GM21381 (cell line): Measurements from ENCODE around the gene KCNC4.

Source experiments
- ATAC-seq: cut with Tn5 transposase; IDR thresholded peaks from one replicate; pipeline ENCODE4 v1.9.1; 2021; ENCODE audit warnings: mild to moderate bottlenecking, moderate library complexity; ENCODE audit not compliant: unreplicated experiment

Gene KCNC4

DNA sequence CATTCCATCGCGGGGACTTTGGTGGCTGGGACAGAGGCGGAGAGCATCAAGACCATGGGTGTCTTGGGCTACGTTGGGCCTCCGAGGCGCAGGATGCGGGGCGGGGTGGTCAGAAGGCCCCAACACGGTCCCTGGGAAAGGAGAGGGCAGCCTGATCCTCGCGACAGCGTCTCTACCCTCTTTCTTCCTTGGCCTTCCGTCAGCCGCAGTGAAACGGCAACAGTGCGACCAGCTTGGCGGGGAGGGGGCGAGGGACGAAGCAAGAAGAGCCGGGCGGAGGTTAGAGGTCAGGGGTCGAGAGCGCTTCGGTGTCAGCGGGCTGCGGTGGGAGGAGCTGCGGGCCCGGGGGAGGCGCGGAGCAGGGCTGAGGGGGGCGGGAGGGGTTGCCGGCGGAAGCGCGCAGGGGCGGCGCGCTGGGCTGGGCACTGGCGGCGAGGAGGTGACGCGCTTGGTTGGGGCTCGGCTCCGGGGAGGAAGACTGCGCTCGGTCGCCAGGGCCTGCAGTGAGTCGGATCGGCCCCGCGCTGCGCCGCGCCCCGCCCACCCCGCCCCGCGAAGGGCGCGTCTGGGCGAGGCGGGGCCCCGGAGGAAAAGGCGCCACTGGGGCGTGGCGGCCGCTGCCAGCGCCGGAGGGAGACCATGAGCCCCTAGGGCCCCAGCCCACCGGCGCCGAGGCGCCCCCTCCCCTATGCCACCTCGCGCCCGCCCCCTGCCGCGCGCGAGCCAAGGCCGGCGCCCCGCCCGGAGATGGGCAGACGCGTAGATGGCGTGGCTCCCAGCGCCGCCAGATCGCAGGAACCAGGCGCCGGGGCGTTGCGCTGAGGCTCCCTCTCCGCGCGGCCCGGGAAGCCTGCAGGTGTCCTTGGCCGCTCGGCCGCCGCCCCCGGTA lies at the start of gene KCNC4:
Gene KCNC4, plus strand, starts transcription at position 600 of the 889 bp plus-strand sequence. CDS start 1,186 bp downstream, outside the sequence.
- peak; percentile 82 for ATAC-seq

DNA sequence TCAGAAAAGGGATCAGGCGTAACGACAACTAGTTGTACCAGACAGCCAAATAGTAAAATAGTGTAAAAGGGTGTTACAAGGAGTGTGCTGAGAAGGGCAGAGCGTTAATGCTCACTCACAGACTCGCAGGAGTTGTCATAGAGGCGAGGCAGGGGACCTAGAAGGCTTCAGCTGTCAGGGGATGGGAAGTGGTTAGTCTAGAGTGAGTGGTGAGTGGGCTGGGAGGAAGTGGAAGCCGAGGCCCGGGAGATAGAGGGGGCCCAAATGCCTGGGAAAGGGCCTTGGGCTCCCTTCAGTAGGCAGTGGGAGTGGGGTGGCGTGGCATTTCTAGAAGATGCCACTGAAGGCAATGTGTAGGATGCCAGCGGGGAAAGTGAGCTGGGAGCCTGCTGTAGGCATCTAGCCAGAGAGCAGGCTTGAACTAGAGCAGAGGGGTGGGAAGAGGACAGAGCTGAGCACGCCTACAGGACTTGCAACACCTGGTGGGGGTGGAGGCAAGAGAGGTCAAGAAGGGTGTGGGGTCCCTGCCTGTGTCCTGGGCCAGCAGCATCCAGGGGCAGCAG lies 49.5 kb upstream of the KCNC4 start:
- no peak for ATAC-seq

DNA sequence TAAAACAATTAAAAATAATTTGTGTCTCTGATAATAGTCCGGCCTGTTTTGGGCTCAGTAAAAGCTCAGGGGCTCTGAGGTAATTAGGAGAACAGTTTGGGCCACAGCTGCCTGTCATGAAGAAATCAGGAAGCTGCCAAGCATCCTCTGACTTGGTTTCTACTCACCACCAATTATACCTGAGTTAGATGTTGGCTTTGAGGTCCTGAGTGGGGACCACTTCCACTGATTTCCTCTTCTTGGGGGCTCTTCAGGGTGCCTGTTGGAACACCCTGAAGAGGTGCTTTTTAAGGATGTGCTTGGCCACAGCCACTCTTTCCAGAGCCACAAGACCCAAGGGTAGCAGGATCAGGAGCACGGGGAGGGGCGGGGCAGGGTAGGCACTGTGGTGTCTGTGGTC lies 48.9 kb upstream of the KCNC4 start:
- no peak for ATAC-seq

- no peak for ATAC-seq
These were observed 48.3 kb upstream of the KCNC4 start for GRCh38 chr1:110161849-110162248.

GRCh38 chr1:110163591-110163990 lies 46.5 kb upstream of the KCNC4 start:
- no peak for ATAC-seq

- no peak for ATAC-seq
These were observed 45.3 kb upstream of the KCNC4 start for GRCh38 chr1:110164725-110165350.

DNA sequence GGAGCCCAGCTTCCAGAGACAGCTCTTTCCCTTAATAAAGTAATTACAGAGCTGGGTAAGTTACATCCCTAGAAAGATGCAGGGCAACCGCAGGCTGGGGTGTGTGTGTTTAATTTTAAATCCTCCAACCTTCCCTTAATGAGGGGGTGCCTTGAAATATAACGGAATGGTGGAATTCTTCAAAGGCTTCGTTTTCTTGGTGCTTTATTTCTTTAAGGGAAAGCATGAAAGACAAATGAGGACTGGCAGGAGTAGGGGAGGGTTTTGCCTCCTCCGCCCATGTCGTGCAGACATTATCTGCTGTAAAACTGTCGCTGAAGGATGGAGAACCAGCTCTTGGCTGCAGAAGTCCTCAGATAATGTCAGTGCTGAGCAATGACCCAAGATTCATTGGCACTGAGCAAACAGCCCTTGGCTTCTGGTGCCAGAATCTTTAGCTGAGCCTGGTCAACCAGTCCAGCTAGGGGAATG lies 44.3 kb upstream of the KCNC4 start:
- no peak for ATAC-seq

DNA sequence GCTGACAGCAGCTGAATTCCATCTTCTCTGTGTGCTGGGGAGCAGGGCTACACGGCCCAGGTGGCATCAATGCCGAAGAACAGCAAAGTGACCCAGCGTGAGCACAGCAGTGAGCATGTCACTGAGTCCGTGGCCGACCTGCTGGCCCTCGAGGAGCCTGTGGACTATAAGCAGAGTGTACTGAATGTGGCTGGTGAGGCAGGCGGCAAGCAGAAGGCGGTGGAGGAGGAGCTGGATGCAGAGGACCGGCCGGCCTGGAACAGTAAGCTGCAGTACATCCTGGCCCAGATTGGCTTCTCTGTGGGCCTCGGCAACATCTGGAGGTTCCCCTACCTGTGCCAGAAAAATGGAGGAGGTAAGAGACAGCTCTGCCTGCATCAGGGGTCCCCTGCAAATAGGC lies 43.3 kb upstream of the KCNC4 start:
- no peak for ATAC-seq

- ATAC-seq: no peak
These were observed 39.1 kb upstream of the KCNC4 start for GRCh38 chr1:110170766-110171733.

GRCh38 chr1:110172001-110172400 lies 38.1 kb upstream of the KCNC4 start:
- no peak for ATAC-seq

DNA sequence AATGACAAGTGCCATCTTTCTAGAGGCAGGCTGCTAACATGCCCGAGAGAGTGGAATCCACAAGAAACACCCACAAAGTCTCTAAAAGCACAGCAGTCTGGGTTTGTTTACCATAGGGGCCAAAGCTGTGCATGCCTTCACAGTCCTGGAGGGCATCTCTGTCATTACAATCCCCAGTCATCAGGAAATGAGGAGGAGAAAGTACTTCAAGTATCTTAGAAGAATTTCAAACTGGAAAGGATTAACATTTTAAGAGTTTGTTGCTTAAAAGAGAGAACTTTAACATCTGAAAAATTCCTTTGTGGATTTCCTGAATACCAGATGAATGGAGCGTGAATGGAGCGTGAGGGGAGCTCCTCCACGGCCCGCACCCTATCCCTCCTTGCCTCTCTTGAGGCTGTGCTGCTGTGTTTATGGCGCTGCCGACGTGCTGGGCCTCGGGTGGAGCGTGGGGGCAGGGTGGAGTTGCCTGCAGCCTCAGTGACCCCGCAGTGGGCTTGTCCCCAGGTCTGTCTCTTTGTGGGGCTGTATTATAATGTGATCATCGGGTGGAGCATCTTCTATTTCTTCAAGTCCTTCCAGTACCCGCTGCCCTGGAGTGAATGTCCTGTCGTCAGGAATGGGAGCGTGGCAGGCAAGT lies 36.5 kb upstream of the KCNC4 start:
- no peak for ATAC-seq

GRCh38 chr1:110174961-110175360 lies 35.2 kb upstream of the KCNC4 start:
- ATAC-seq: no peak

- no peak for ATAC-seq
These were observed 33.7 kb upstream of the KCNC4 start for GRCh38 chr1:110176299-110176956.

- no peak for ATAC-seq
These were observed 32.3 kb upstream of the KCNC4 start for GRCh38 chr1:110177775-110178174.

GRCh38 chr1:110183642-110184167 lies 26.4 kb upstream of the KCNC4 start:
- ATAC-seq: no peak

GRCh38 chr1:110184446-110184845 lies 25.7 kb upstream of the KCNC4 start:
- ATAC-seq: no peak

GRCh38 chr1:110185181-110185580 lies 24.9 kb upstream of the KCNC4 start:
- no peak for ATAC-seq

- no peak for ATAC-seq
These were observed 23.6 kb upstream of the KCNC4 start for GRCh38 chr1:110186558-110186957.

DNA sequence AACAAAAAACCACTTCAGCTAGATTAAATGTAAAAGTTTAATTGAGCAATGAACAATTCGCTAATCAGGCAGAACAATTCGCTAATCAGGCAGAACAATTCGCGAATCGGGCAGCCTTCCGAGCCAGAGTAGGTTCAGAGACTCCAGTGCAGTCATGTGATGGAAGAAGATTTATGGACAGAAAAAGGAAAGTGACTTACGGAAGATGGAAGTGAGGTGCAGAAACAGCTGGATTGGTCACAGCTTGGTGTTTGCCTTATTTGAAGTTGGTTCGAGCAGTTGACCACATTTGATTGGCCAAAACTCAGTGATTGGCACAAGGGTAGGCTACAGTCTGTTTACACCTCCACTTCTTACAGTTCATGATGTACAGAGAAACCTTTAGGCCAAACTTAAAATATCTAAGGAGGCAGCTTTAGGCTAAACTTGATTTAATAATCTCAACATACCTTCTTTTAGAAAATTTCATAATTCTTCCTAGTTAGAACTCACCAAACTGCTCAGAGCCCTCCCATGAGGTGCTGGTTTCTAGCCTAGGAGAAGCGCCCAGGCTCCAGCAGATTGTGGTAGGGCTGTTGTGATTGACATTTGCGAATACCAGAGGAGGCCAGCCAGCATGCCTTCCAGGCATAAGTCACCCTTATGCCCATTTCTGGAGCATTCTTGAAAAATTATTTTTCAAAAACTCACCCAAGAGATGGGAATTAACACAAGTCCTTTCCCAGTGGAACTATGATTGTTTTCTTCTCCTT lies 22.8 kb upstream of the KCNC4 start:
- no peak for ATAC-seq
